HepG2 (cell line): ENCODE results near the gene TMEM223. TPM values are rescaled to one million over a fixed set of nuclear protein-coding genes. Genes with fewer than 3 reads are reported as not detected.

Source experiments
- EED ChIP-seq: sonication (generic); formaldehyde crosslinking; IDR thresholded peaks from 2 replicates; pipeline ENCODE4 v1.5.0; 2020; ENCODE audit warnings: mild to moderate bottlenecking, missing genetic modification reagents
- ELF1 ChIP-seq: sonication (generic); formaldehyde crosslinking; IDR thresholded peaks from 2 replicates; pipeline ENCODE4 v1.4.0; 2020; ENCODE audit warnings: missing genetic modification reagents
- ELF4 ChIP-seq: sonication (generic); formaldehyde crosslinking; IDR thresholded peaks from 2 replicates; pipeline ENCODE4 v1.5.0; 2020; ENCODE audit warnings: missing genetic modification reagents, mild to moderate bottlenecking, moderate library complexity, borderline replicate concordance
- FOSL2 ChIP-seq: sonication (generic); formaldehyde crosslinking; IDR thresholded peaks from 2 replicates; pipeline ENCODE4 v1.4.0; 2020; ENCODE audit warnings: missing genetic modification reagents
- GLI4 ChIP-seq: sonication (generic); formaldehyde crosslinking; IDR thresholded peaks from 2 replicates; pipeline ENCODE4 v1.5.1; 2020; ENCODE audit warnings: missing genetic modification reagents, mild to moderate bottlenecking, moderate library complexity, borderline replicate concordance
- KDM2A ChIP-seq: sonication (generic); formaldehyde crosslinking; IDR thresholded peaks from 2 replicates; pipeline ENCODE4 v1.4.0; 2020; ENCODE audit warnings: low read depth, missing genetic modification reagents, borderline replicate concordance
- MEIS1 ChIP-seq: sonication (generic); formaldehyde crosslinking; IDR thresholded peaks from 2 replicates; pipeline ENCODE4 v1.9.0; 2021; ENCODE audit warnings: mild to moderate bottlenecking, missing genetic modification reagents, moderate library complexity, borderline replicate concordance
- MZF1 ChIP-seq: sonication (generic); formaldehyde crosslinking; IDR thresholded peaks from 2 replicates; pipeline ENCODE4 v1.8.1; 2023; ENCODE audit warnings: mild to moderate bottlenecking, missing genetic modification reagents, borderline replicate concordance
- SIX1 ChIP-seq: sonication (generic); formaldehyde crosslinking; IDR thresholded peaks from 2 replicates; pipeline ENCODE4 v1.4.0; 2020; ENCODE audit warnings: missing genetic modification reagents, borderline replicate concordance
- SP2 ChIP-seq: sonication (generic); formaldehyde crosslinking; IDR thresholded peaks from 2 replicates; pipeline ENCODE4 v1.5.1; 2020; ENCODE audit warnings: mild to moderate bottlenecking, missing genetic modification reagents
- ZNF326 ChIP-seq: sonication (generic); formaldehyde crosslinking; IDR thresholded peaks from 2 replicates; pipeline ENCODE4 v1.4.0; 2020; ENCODE audit warnings: missing genetic modification reagents, borderline replicate concordance
- ZNF552 ChIP-seq: sonication (generic); formaldehyde crosslinking; IDR thresholded peaks from 2 replicates; pipeline ENCODE4 v1.9.0; 2022; ENCODE audit warnings: missing genetic modification reagents, mild to moderate bottlenecking, borderline replicate concordance
- ZNF768 ChIP-seq: sonication (generic); formaldehyde crosslinking; IDR thresholded peaks from 2 replicates; pipeline ENCODE4 v1.4.0; 2020; ENCODE audit warnings: missing genetic modification reagents
- ZNF790 ChIP-seq: sonication (generic); formaldehyde crosslinking; IDR thresholded peaks from 2 replicates; pipeline ENCODE4 v1.8.0; 2022; ENCODE audit warnings: missing genetic modification reagents, mild to moderate bottlenecking, borderline replicate concordance
- ZSCAN25 ChIP-seq: sonication (generic); formaldehyde crosslinking; IDR thresholded peaks from 2 replicates; pipeline ENCODE4 v1.8.0; 2022; ENCODE audit warnings: mild to moderate bottlenecking, missing genetic modification reagents
- polyA plus RNA-seq, 8 experiments: library from polyadenylated mRNA; depleted of rRNA in 3 of 8; stranded (reverse) in 7 of 8; unstranded in 1 of 8; fragments of >200 nt; fragmentation: Illumina TruSeq in 4 of 8; extraction: Trizol in 4 of 8; gene quantifications; 2 replicates each; pipeline versions ENCODE4 v1.2.1 to v1.2.3, GENCODE V29; 2011 to 2016; ENCODE audit warnings: low read depth in 4 of 8, missing spikeins in 1 of 8, mixed read lengths in 1 of 8; ENCODE audit not compliant: insufficient read depth in 1 of 8
- total RNA-seq, 5 experiments: library from RNA; depleted of rRNA; stranded (reverse); fragments of >200 nt; fragmentation: Illumina TruSeq; extraction: Trizol; gene quantifications; 2 replicates each; pipeline ENCODE4 v1.2.3, GENCODE V29; 2016; ENCODE audit warnings: low read depth in 1 of 5
- TF ChIP-seq, protein P1 (sequence below): sonication (generic); formaldehyde crosslinking; IDR thresholded peaks from 2 replicates; pipeline ENCODE4 v1.8.0; 2022; ENCODE audit warnings: mild to moderate bottlenecking, missing genetic modification reagents, borderline replicate concordance
- TF ChIP-seq, protein P2 (sequence below): IDR thresholded peaks from 2 replicates; pipeline ENCODE4 v1.6.1; 2016; ENCODE audit warnings: missing compliant biosample characterization, missing genetic modification reagents, borderline replicate concordance
- TF ChIP-seq, protein P3 (sequence below): sonication (generic); formaldehyde crosslinking; IDR thresholded peaks from 2 replicates; pipeline ENCODE4 v1.4.0; 2020; ENCODE audit warnings: low read depth, missing genetic modification reagents
- TF ChIP-seq, protein P4 (sequence below): sonication (generic); formaldehyde crosslinking; IDR thresholded peaks from 2 replicates; pipeline ENCODE4 v1.5.0; 2020; ENCODE audit warnings: missing genetic modification reagents, mild to moderate bottlenecking, borderline replicate concordance

Gene TMEM223
- total and polyA plus RNA-seq, 2 of the 13 experiments (the other 11 are each of a cell fraction or from before 2014, with no cell fraction given), result 19.5 to 24.9 TPM

DNA sequence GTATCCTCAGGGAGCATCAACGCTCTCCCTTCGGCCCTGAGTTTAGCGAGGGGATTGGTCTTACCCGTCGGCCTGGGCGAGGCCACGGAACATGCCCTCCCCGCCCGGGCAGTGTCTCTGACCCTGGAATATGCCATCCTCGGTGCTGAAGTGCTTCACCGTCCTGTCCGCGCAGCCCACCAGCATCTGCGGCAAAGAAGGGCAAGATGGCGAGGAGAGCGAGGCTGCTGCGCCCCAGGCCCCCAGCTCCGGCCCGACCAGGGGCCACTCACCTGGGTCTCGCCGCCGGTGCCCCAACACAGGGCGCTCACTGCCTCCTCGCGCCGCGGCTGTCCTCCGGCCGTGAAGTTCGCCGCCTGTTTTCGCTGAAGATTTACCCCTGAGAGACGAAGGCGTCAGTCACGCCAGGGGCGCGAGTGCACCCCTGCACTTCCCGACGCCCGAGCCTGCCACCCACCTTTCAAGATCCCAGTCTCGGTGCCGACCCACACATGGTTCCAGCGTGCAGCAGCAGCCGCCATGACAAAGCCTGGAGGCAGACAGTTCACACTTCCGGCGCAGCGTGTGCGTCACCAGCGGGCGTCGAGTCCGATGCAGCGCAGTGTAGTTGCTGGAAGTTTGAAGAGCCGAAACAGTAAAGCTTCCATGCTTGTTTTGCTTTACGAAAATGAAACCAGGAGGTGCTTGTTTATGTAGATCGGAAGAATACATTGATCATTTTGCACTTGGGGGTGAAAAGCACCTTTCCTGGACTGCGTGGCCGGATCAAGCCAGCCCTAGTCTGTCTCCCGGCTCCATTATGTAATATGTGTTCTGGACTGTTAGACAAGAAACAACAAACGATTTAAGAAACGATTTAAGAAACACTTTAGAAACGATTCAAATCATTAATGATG lies 47.5 kb upstream of the TMEM223 start, which contains the start of gene WDR74 (continued):
- TF ChIP-seq, protein P1, sequence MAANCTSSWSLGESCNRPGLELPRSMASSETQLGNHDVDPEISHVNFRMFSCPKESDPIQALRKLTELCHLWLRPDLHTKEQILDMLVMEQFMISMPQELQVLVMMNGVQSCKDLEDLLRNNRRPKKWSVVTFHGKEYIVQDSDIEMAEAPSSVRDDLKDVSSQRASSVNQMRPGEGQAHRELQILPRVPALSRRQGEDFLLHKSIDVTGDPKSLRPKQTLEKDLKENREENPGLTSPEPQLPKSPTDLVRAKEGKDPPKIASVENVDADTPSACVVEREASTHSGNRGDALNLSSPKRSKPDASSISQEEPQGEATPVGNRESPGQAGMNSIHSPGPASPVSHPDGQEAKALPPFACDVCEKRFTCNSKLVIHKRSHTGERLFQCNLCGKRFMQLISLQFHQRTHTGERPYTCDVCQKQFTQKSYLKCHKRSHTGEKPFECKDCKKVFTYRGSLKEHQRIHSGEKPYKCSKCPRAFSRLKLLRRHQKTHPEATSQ (CRISPR knock-in tag), result no peak; the same call in 1 of the 2 replicates
- no peak for TF ChIP-seq ZNF326 (CRISPR knock-in tag)
- no peak for TF ChIP-seq GLI4 (CRISPR knock-in tag)
- peak; percentile 97 for TF ChIP-seq KDM2A
- peak; percentile 89 for TF ChIP-seq EED (CRISPR knock-in tag)
- TF ChIP-seq ZNF768 (CRISPR knock-in tag), result peak; percentile 76
- TF ChIP-seq ELF1 (CRISPR knock-in tag), result peak; percentile 99
- no peak for TF ChIP-seq ELF4 (CRISPR knock-in tag)
- TF ChIP-seq SP2 (CRISPR knock-in tag), result peak; percentile 73
- TF ChIP-seq MEIS1 (CRISPR knock-in tag), result 0 out of 2 replicates have a peak, but pooled peaks have one; percentile 66
- no peak for TF ChIP-seq ZSCAN25
- TF ChIP-seq, protein P2, sequence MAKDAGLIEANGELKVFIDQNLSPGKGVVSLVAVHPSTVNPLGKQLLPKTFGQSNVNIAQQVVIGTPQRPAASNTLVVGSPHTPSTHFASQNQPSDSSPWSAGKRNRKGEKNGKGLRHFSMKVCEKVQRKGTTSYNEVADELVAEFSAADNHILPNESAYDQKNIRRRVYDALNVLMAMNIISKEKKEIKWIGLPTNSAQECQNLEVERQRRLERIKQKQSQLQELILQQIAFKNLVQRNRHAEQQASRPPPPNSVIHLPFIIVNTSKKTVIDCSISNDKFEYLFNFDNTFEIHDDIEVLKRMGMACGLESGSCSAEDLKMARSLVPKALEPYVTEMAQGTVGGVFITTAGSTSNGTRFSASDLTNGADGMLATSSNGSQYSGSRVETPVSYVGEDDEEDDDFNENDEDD (CRISPR knock-in tag), result peak; percentile 81; the same call in 1 of the 2 replicates
- no peak for TF ChIP-seq ZNF790 (CRISPR knock-in tag)
- TF ChIP-seq ZNF552 (CRISPR knock-in tag), result no peak
- TF ChIP-seq, protein P3, sequence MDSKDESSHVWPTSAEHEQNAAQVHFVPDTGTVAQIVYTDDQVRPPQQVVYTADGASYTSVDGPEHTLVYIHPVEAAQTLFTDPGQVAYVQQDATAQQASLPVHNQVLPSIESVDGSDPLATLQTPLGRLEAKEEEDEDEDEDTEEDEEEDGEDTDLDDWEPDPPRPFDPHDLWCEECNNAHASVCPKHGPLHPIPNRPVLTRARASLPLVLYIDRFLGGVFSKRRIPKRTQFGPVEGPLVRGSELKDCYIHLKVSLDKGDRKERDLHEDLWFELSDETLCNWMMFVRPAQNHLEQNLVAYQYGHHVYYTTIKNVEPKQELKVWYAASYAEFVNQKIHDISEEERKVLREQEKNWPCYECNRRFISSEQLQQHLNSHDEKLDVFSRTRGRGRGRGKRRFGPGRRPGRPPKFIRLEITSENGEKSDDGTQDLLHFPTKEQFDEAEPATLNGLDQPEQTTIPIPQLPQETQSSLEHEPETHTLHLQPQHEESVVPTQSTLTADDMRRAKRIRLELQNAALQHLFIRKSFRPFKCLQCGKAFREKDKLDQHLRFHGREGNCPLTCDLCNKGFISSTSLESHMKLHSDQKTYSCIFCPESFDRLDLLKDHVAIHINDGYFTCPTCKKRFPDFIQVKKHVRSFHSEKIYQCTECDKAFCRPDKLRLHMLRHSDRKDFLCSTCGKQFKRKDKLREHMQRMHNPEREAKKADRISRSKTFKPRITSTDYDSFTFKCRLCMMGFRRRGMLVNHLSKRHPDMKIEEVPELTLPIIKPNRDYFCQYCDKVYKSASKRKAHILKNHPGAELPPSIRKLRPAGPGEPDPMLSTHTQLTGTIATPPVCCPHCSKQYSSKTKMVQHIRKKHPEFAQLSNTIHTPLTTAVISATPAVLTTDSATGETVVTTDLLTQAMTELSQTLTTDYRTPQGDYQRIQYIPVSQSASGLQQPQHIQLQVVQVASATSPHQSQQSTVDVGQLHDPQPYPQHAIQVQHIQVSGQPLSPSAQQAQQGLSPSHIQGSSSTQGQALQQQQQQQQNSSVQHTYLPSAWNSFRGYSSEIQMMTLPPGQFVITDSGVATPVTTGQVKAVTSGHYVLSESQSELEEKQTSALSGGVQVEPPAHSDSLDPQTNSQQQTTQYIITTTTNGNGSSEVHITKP (CRISPR knock-in tag), result no peak
- TF ChIP-seq FOSL2 (CRISPR knock-in tag), result peak; percentile 75
- TF ChIP-seq, protein P4, sequence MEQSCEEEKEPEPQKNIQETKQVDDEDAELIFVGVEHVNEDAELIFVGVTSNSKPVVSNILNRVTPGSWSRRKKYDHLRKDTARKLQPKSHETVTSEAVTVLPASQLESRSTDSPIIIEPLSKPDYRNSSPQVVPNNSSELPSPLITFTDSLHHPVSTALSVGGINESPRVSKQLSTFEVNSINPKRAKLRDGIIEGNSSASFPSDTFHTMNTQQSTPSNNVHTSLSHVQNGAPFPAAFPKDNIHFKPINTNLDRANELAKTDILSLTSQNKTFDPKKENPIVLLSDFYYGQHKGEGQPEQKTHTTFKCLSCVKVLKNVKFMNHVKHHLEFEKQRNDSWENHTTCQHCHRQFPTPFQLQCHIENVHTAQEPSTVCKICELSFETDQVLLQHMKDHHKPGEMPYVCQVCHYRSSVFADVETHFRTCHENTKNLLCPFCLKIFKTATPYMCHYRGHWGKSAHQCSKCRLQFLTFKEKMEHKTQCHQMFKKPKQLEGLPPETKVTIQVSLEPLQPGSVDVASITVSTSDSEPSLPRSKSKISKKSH (CRISPR knock-in tag), result peak; percentile 86
- no peak for TF ChIP-seq SIX1
- TF ChIP-seq MZF1 (CRISPR knock-in tag), result no peak
